K562 (cell line): Measurements from ENCODE around the gene CTNNA3. TPM values are rescaled to one million over a fixed set of nuclear protein-coding genes. Genes with fewer than 3 reads are reported as not detected.

ENCODE experiments used
- ATAC-seq: fragments of 200-7000 bp; cut with Tn5 transposase; 3 replicates; pipeline ENCODE4 v1.9.1; 2020; ENCODE audit warnings: moderate library complexity
- BruUV-seq: library from RNA; stranded (reverse); fragments of 400-500 nt; replicated peaks from 2 replicates; lab custom pipeline; 2021; lab: Mats Ljungman, UMichigan
- CTCF ChIA-PET: fragments of 300-600 bp; formaldehyde crosslinking; extraction: SDS; loops from one replicate; lab custom pipeline; 2021; ENCODE audit warnings: low intra/inter-chr PET ratio; lab: Yijun Ruan, JAX
- POLR2A ChIA-PET: fragments of 300-600, 350-650 bp; sonication (Branson Sonifier 250); formaldehyde crosslinking; extraction: SDS; loops from one replicate; lab custom pipeline; 2021; ENCODE audit warnings: antibody characterized with exemption, inconsistent platforms; lab: Yijun Ruan, JAX
- DNase-seq, 4 experiments: peaks; one replicate each; pipeline versions ENCODE4 v3.0.0 to v3.0.0-alpha.2; 2011 to 2018; ENCODE audit warnings: low spot score in 3 of 4, mixed read lengths in 3 of 4; ENCODE audit errors: extremely low read depth in 1 of 4
- FAIRE-seq: peaks from 2 replicates; lab custom pipeline; 2011; peaks lifted over from hg19 to GRCh38; lab: Jason Lieb, UNC
- H2AFZ ChIP-seq: 2 replicates; pipeline ENCODE4 v1.6.0; 2011; ENCODE audit warnings: low read depth, low read length, control low read depth, inconsistent platforms
- H3K27ac ChIP-seq: fragments of 200-600 bp; 3 replicates; pipeline ENCODE4 v1.8.0; 2011; ENCODE audit warnings: low read depth, mild to moderate bottlenecking, control low read depth, inconsistent platforms, low read length, moderate library complexity, mixed read lengths; ENCODE audit errors: extremely low read depth
- H3K27me3 ChIP-seq, 2 experiments: fragments of 300-600 bp in 1 of 2; 2 replicates in 1 of 2; 3 replicates in 1 of 2; pipeline versions ENCODE4 v1.6.0 to v1.8.0; 2011; ENCODE audit warnings: inconsistent platforms in 2 of 2, low read length in 2 of 2, mild to moderate bottlenecking in 1 of 2, mixed read lengths in 1 of 2, moderate library complexity in 1 of 2; ENCODE audit not compliant: control insufficient read depth in 2 of 2, insufficient read depth in 2 of 2
- H3K36me3 ChIP-seq: fragments of 300-600 bp; 3 replicates; pipeline ENCODE4 v1.8.0; 2011; ENCODE audit warnings: mild to moderate bottlenecking, low read length, inconsistent platforms; ENCODE audit not compliant: control insufficient read depth, insufficient read depth
- H3K4me1 ChIP-seq, 2 experiments: fragments of 200-600 bp in 1 of 2; replicated peaks in 1 of 2; 2 replicates in 1 of 2; 3 replicates in 1 of 2; pipeline versions ENCODE4 v1.5.1 to v1.8.0; 2011; ENCODE audit warnings: inconsistent platforms in 2 of 2, low read length in 2 of 2, mild to moderate bottlenecking in 1 of 2, mixed read lengths in 1 of 2, moderate library complexity in 1 of 2; ENCODE audit not compliant: control insufficient read depth in 2 of 2, insufficient read depth in 2 of 2
- H3K4me2 ChIP-seq: 2 replicates; pipeline ENCODE4 v1.6.1; 2011; ENCODE audit warnings: low read length, control low read depth, inconsistent platforms, mixed read lengths; ENCODE audit not compliant: insufficient read depth
- H3K4me3 ChIP-seq: fragments of 200-600 bp; sonication (generic), shearing (Covaris generic); 2 replicates; pipeline ENCODE4 v1.5.1; 2016; ENCODE audit warnings: control low read depth, inconsistent platforms
- H3K79me2 ChIP-seq: fragments of 200-600 bp; 3 replicates; pipeline ENCODE4 v1.8.0; 2011; ENCODE audit warnings: low read length, inconsistent platforms; ENCODE audit not compliant: control insufficient read depth, insufficient read depth
- H3K9ac ChIP-seq, 2 experiments: 2 replicates each; pipeline versions ENCODE4 v1.6.0 to v1.6.1; 2011; ENCODE audit warnings: low read depth in 2 of 2, low read length in 2 of 2, control low read depth in 1 of 2, inconsistent platforms in 1 of 2, mild to moderate bottlenecking in 1 of 2, mixed read lengths in 1 of 2; ENCODE audit not compliant: insufficient read depth in 1 of 2
- H3K9me1 ChIP-seq: one replicate; pipeline ENCODE4 v1.6.0; 2011; ENCODE audit warnings: inconsistent platforms, mild to moderate bottlenecking, low read length, moderate library complexity; ENCODE audit not compliant: control insufficient read depth, insufficient read depth
- H3K9me3 ChIP-seq: replicated peaks from 2 replicates; pipeline ENCODE4 v1.5.1; 2011; ENCODE audit warnings: low read depth, low read length, inconsistent platforms; ENCODE audit not compliant: control insufficient read depth, insufficient read depth
- H4K20me1 ChIP-seq: replicated peaks from 2 replicates; pipeline ENCODE4 v1.6.1; 2011; ENCODE audit warnings: low read length, inconsistent platforms, mixed read lengths; ENCODE audit not compliant: control insufficient read depth, insufficient read depth
- BACH1 ChIP-seq: fragments of 200-800 bp; sonication (Bioruptor generic); IDR thresholded peaks from 2 replicates; pipeline ENCODE4 v1.6.1; 2016; ENCODE audit warnings: missing genetic modification characterization, missing compliant biosample characterization
- CEBPG ChIP-seq, 3 experiments: fragments of 200-800 bp in 1 of 3; sonication (Bioruptor generic) in 1 of 3; sonication (generic) in 1 of 3; formaldehyde crosslinking in 1 of 3; IDR thresholded peaks in 2 of 3; conservative IDR thresholded peaks in 1 of 3; 2 replicates each; pipeline versions ENCODE4 v1.6.1 to v1.8.0; 2016 to 2022; ENCODE audit warnings: missing compliant biosample characterization in 2 of 3, missing genetic modification characterization in 2 of 3, mild to moderate bottlenecking in 1 of 3, missing genetic modification reagents in 1 of 3
- ELF1 ChIP-seq: fragments of 200-800 bp; sonication (Bioruptor generic); IDR thresholded peaks from 2 replicates; pipeline ENCODE4 v1.6.1; 2016; ENCODE audit warnings: missing genetic modification characterization, missing compliant biosample characterization
- ETV5 ChIP-seq: sonication (generic); formaldehyde crosslinking; IDR thresholded peaks from 2 replicates; pipeline ENCODE4 v1.4.0; 2020; ENCODE audit warnings: low read depth, mild to moderate bottlenecking, missing genetic modification reagents
- HNRNPLL ChIP-seq: fragments of 200-400 bp; formaldehyde crosslinking; IDR thresholded peaks from 2 replicates; pipeline ENCODE4 v1.6.1; 2017; ENCODE audit warnings: low read length, low read depth, mild to moderate bottlenecking; ENCODE audit not compliant: poor library complexity, severe bottlenecking
- KDM5B ChIP-seq: fragments of 200-600 bp; sonication (generic); IDR thresholded peaks from 2 replicates; pipeline ENCODE4 v1.6.1; 2012; ENCODE audit warnings: low read depth, mild to moderate bottlenecking, moderate library complexity, low read length, control low read depth, inconsistent platforms; ENCODE audit not compliant: insufficient replicate concordance
- MAZ ChIP-seq, 2 experiments: fragments of 450-650 bp in 1 of 2; sonication (generic) in 1 of 2; formaldehyde crosslinking; IDR thresholded peaks in 1 of 2; conservative IDR thresholded peaks in 1 of 2; 2 replicates each; pipeline versions ENCODE4 v1.4.0 to v1.5.0; 2020; ENCODE audit warnings: mild to moderate bottlenecking in 1 of 2, missing genetic modification reagents in 1 of 2
- MEF2D ChIP-seq: conservative IDR thresholded peaks from 2 replicates; pipeline ENCODE4 v1.6.1; 2016; ENCODE audit warnings: low read depth, missing genetic modification characterization, missing compliant biosample characterization
- NBN ChIP-seq: fragments of 450-650 bp; IDR thresholded peaks from 2 replicates; pipeline ENCODE4 v1.6.1; 2016; ENCODE audit warnings: low read depth, mild to moderate bottlenecking
- NFIC ChIP-seq: fragments of 450-650 bp; IDR thresholded peaks from 2 replicates; pipeline ENCODE4 v1.6.1; 2017; ENCODE audit warnings: mild to moderate bottlenecking, inconsistent platforms
- ZBED1 ChIP-seq: IDR thresholded peaks from 2 replicates; pipeline ENCODE4 v1.6.1; 2014
- ZNF3 ChIP-seq: fragments of 250-450 bp; sonication (Bioruptor Pico); IDR thresholded peaks from 2 replicates; pipeline ENCODE4 v1.5.0; 2021; ENCODE audit warnings: mild to moderate bottlenecking, moderate library complexity
- ZNF444 ChIP-seq: fragments of 250-450 bp; sonication (Bioruptor Pico); IDR thresholded peaks from 2 replicates; pipeline ENCODE4 v1.4.0; 2020; ENCODE audit warnings: mild to moderate bottlenecking, moderate library complexity
- ZNF57 ChIP-seq: fragments of 450-650 bp; formaldehyde crosslinking; IDR thresholded peaks from 2 replicates; pipeline ENCODE4 v1.4.0; 2020; ENCODE audit warnings: mild to moderate bottlenecking, moderate library complexity
- ZNF592 ChIP-seq: fragments of 450-650 bp; IDR thresholded peaks from 2 replicates; pipeline ENCODE4 v1.6.1; 2017; ENCODE audit warnings: antibody characterized with exemption, mild to moderate bottlenecking
- ZSCAN32 ChIP-seq: fragments of 450-650 bp; formaldehyde crosslinking; IDR thresholded peaks from 2 replicates; pipeline ENCODE4 v1.4.0; 2020; ENCODE audit warnings: mild to moderate bottlenecking, moderate library complexity
- in situ Hi-C: fragments of 300-500 bp; cut with MboI; formaldehyde crosslinking; loops from 4 replicates; pipeline ENCODE4 v1.15.0; 2018; ENCODE audit warnings: inconsistent platforms, mixed read lengths
- intact Hi-C: fragments of 100-400 bp; cut with micrococcal nuclease; formaldehyde crosslinking; loops from 2 replicates; pipeline ENCODE4 v1.14.2; 2022
- polyA plus RNA-seq, 8 experiments: library from polyadenylated mRNA; depleted of rRNA in 4 of 8; stranded (reverse) in 5 of 8; unstranded in 3 of 8; fragments of >200 nt; fragmentation: Nextera tagmentation in 2 of 8; fragmentation: Illumina TruSeq in 1 of 8; extraction: Ambion mirVana in 2 of 8; extraction: Trizol in 1 of 8; gene quantifications; 2 replicates each; pipeline versions ENCODE4 v1.2.1 to v1.2.3, GENCODE V29; 2011 to 2014; ENCODE audit warnings: inconsistent platforms in 1 of 8, missing spikeins in 1 of 8
- total RNA-seq, 7 experiments: library from RNA; depleted of rRNA in 6 of 7; stranded (reverse); fragments of >200 nt in 6 of 7; fragmentation: Illumina TruSeq in 2 of 7; extraction: Trizol in 2 of 7; gene quantifications; 2 replicates each; pipeline versions ENCODE4 v1.2.1 to v1.2.3, GENCODE V29; 2011 to 2021; ENCODE audit warnings: low replicate concordance in 1 of 7
- TF ChIP-seq, protein P1 (sequence below): fragments of 250-450 bp; sonication (Bioruptor Pico); IDR thresholded peaks from 2 replicates; pipeline ENCODE4 v1.8.0; 2022; ENCODE audit warnings: inconsistent platforms

Gene CTNNA3
- total and polyA plus RNA-seq, 9 of the 15 experiments (the other 6 are each of a cell fraction or from before 2014, with no cell fraction given): 0.04 TPM; not detected in 8

DNA sequence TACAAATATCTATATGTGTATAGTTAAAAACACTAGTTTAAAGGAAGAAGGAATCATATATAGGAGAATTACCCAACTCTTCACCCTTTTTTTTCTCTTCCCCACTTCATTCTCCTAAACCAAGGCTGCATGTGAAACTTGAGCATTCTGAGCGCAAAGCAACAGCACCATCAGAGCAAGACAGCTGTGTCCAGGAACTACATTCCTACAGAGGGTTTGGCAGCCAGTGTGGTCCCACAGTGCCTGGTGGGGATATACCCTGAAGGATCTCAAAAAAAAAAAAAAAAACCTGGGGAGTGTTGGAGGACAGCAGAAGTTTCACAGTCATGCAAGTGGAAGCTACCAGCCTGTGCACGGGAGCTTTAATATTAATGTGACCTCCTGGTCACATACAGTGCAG, 310.4 kb downstream of the CTNNA3 start (continued):
- no peak for TF ChIP-seq ETV5 (CRISPR knock-in tag)
- no peak for TF ChIP-seq BACH1 (tag)
- no peak for TF ChIP-seq ZNF3 (CRISPR knock-in tag)

GRCh38 chr10:67385089-67385488, 310.9 kb downstream of the CTNNA3 start:
- Histone ChIP-seq H3K27me3 (no peaks in the 10 kb centered on the region), H3K27ac (no peak overlapping the region), H3K9me3 (no peaks in the 10 kb centered on the region), H3K9me1 (no peaks in the 10 kb centered on the region), H3K4me3 (no peak overlapping the region), H3K79me2 (no peaks in the 10 kb centered on the region), H2AFZ (no peak overlapping the region), H3K4me2 (no peak overlapping the region), H3K4me1 (no peaks in the 10 kb centered on the region), H3K36me3 (no peaks in the 10 kb centered on the region), H3K9ac (no peak overlapping the region), H4K20me1 (no peaks in the 10 kb centered on the region)
- no peak for DNase-seq
- ATAC-seq: no peak
- intact Hi-C loops (no loop called here), in situ Hi-C loops (no loop called here)
- CTCF ChIA-PET: interaction anchor here (0.7 kb wide), 1 partner anchor 1017 kb away, joined by 4 read pairs; no protein-coding TSS in a partner anchor
- no peak for FAIRE-seq
- BruUV-seq: no TSS peak
- POLR2A ChIA-PET: no interaction called here
- TF ChIP-seq MAZ (CRISPR knock-in tag; conservative IDR thresholded peaks at IDR 0.05 in 1 of 2, IDR thresholded peaks at IDR 0.05 in 1 of 2) (no peak), NBN (no peak), ZNF592 (no peak), MEF2D (tag) (no peak), KDM5B (no peak), ZNF57 (no peak), CEBPG (CRISPR knock-in tag; IDR thresholded peaks at IDR 0.05) (no peak), CEBPG (tag; conservative IDR thresholded peaks at IDR 0.05 in 1 of 2, IDR thresholded peaks at IDR 0.05 in 1 of 2) (no peak), HNRNPLL (no peak), NFIC (no peak), ZBED1 (no peak), ZNF444 (CRISPR knock-in tag) (no peak), ELF1 (no peak), ZSCAN32 (CRISPR knock-in tag) (no peak)
- TF ChIP-seq, protein P1, sequence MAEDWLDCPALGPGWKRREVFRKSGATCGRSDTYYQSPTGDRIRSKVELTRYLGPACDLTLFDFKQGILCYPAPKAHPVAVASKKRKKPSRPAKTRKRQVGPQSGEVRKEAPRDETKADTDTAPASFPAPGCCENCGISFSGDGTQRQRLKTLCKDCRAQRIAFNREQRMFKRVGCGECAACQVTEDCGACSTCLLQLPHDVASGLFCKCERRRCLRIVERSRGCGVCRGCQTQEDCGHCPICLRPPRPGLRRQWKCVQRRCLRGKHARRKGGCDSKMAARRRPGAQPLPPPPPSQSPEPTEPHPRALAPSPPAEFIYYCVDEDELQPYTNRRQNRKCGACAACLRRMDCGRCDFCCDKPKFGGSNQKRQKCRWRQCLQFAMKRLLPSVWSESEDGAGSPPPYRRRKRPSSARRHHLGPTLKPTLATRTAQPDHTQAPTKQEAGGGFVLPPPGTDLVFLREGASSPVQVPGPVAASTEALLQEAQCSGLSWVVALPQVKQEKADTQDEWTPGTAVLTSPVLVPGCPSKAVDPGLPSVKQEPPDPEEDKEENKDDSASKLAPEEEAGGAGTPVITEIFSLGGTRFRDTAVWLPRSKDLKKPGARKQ: no peak
